Lung (tissue), 12 donors: ENCODE measurements around the gene AGAP1. TPM values are rescaled to one million over a fixed set of nuclear protein-coding genes. Genes with fewer than 3 reads are reported as not detected.
A peak's percentile ranks its signal among the peaks of the same experiment; 100 is the strongest.

Experiments
- ATAC-seq: fragments of 200-7000 bp; cut with Tn5 transposase; one replicate; pipeline ENCODE4 v1.9.1; 2020; ENCODE audit warnings: moderate number of reproducible peaks; ENCODE audit not compliant: insufficient read depth, low FRiP score
- DNase-seq, 3 donors: peaks; one replicate each; pipeline ENCODE4 v3.0.0-alpha.2; 2013 to 2017
- H3K27ac ChIP-seq, 2 donors: one replicate each; pipeline ENCODE4 v1.5.1; 2013; ENCODE audit warnings: mild to moderate bottlenecking in 2 of 2, moderate library complexity in 2 of 2, control low read depth in 1 of 2, inconsistent platforms in 1 of 2, low read depth in 1 of 2, low read length in 1 of 2
- H3K27me3 ChIP-seq, 3 donors: one replicate each; pipeline ENCODE4 v1.5.1; 2013; ENCODE audit warnings: low read length in 2 of 3; ENCODE audit not compliant: control insufficient read depth in 3 of 3, insufficient read depth in 3 of 3
- H3K36me3 ChIP-seq, 4 donors: one replicate each; pipeline ENCODE4 v1.5.1; 2013; ENCODE audit warnings: low read length in 4 of 4, mild to moderate bottlenecking in 1 of 4, moderate library complexity in 1 of 4; ENCODE audit not compliant: control insufficient read depth in 4 of 4, insufficient read depth in 4 of 4
- H3K4me1 ChIP-seq, 5 donors: one replicate each; pipeline ENCODE4 v1.5.1; 2013; ENCODE audit warnings: low read length in 5 of 5, mild to moderate bottlenecking in 2 of 5, moderate library complexity in 1 of 5; ENCODE audit not compliant: control insufficient read depth in 5 of 5, insufficient read depth in 5 of 5
- H3K4me3 ChIP-seq: one replicate; pipeline ENCODE4 v1.5.1; 2013; ENCODE audit warnings: mild to moderate bottlenecking, control low read depth, moderate library complexity
- H3K9ac ChIP-seq, 2 donors: one replicate each; pipeline ENCODE4 v1.5.1; 2013; ENCODE audit warnings: low read length in 2 of 2, control low read depth in 1 of 2; ENCODE audit not compliant: insufficient read depth in 1 of 2
- H3K9me3 ChIP-seq, 4 donors: one replicate each; pipeline ENCODE4 v1.5.1; 2013; ENCODE audit warnings: low read length in 3 of 4, mild to moderate bottlenecking in 1 of 4, moderate library complexity in 1 of 4; ENCODE audit not compliant: control insufficient read depth in 4 of 4, insufficient read depth in 3 of 4
- WGBS, 2 donors: extraction: QIAGEN DNeasy Blood & Tissue Kit; methylation state at CpG; one replicate each; pipeline ENCODE4 v1.1.7; 2013; 5-methylcytosine and 5-hydroxymethylcytosine counted together
- polyA plus RNA-seq, 2 donors: library from polyadenylated mRNA; stranded (reverse); fragments of 200-250 nt; gene quantifications; one replicate each; pipeline ENCODE4 v1.2.1, GENCODE V29; 2013
- total RNA-seq, 2 donors: library from RNA; depleted of rRNA in 1 of 2; stranded (reverse); fragments of >200 nt in 1 of 2; gene quantifications; one replicate each; pipeline ENCODE4 v1.2.1, GENCODE V29; 2014 to 2021
- TF ChIP-seq, protein P1 (sequence below): IDR thresholded peaks from 2 replicates; pipeline ENCODE4 v1.5.1; 2012; ENCODE audit warnings: mild to moderate bottlenecking; ENCODE audit errors: control extremely low read depth, extremely low read depth
- donor health status: control.
- donor health status: control.
- donor health status: Bipolar disorder and iron deficiency.
- donor health status: healthy.
- donor health status: DM: yes; HTN: yes; CAD: no.

AGAP1 gene
- total and polyA plus RNA-seq, 4 donors: 6.6 to 39.4 (median 20.2) TPM

DNA sequence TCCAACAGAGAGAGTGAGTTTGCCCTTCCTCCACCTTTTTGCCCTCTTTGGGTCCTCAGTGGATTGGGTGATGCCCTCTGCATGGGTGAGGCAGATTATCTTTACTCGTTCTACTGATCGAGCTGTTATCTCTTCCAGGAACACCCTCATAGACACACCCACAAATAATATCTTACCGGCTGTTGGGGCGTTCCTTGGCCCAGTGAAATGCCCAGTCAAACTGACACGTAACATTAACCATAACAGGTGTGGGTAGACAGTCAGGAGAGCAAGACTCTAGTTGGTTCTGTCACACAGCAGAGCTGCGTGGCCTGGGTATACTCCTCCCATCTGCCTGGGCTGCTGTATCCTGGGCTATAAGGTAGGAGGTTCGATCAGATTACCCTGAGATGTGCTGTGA, 144.1 kb downstream of the AGAP1 start:
- Histone ChIP-seq H3K36me3 (no peaks in the 10 kb centered on the region), H3K27me3 (no peaks in the 10 kb centered on the region), H3K4me3 (no peak overlapping the region), H3K27ac (no peak overlapping the region), H3K9ac (no peak overlapping the region), H3K9me3 (no peaks in the 10 kb centered on the region), H3K4me1 (peaks cover 6 to 18% (median 14%) of the 10 kb centered on the region in 5 donors)
- 83 to 93% methylated on average over 7 of the region's 7 CpGs for WGBS, 2 donors
- ATAC-seq (no peak), DNase-seq (no peak)
- TF ChIP-seq, protein P1, sequence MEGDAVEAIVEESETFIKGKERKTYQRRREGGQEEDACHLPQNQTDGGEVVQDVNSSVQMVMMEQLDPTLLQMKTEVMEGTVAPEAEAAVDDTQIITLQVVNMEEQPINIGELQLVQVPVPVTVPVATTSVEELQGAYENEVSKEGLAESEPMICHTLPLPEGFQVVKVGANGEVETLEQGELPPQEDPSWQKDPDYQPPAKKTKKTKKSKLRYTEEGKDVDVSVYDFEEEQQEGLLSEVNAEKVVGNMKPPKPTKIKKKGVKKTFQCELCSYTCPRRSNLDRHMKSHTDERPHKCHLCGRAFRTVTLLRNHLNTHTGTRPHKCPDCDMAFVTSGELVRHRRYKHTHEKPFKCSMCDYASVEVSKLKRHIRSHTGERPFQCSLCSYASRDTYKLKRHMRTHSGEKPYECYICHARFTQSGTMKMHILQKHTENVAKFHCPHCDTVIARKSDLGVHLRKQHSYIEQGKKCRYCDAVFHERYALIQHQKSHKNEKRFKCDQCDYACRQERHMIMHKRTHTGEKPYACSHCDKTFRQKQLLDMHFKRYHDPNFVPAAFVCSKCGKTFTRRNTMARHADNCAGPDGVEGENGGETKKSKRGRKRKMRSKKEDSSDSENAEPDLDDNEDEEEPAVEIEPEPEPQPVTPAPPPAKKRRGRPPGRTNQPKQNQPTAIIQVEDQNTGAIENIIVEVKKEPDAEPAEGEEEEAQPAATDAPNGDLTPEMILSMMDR: no peak

DNA sequence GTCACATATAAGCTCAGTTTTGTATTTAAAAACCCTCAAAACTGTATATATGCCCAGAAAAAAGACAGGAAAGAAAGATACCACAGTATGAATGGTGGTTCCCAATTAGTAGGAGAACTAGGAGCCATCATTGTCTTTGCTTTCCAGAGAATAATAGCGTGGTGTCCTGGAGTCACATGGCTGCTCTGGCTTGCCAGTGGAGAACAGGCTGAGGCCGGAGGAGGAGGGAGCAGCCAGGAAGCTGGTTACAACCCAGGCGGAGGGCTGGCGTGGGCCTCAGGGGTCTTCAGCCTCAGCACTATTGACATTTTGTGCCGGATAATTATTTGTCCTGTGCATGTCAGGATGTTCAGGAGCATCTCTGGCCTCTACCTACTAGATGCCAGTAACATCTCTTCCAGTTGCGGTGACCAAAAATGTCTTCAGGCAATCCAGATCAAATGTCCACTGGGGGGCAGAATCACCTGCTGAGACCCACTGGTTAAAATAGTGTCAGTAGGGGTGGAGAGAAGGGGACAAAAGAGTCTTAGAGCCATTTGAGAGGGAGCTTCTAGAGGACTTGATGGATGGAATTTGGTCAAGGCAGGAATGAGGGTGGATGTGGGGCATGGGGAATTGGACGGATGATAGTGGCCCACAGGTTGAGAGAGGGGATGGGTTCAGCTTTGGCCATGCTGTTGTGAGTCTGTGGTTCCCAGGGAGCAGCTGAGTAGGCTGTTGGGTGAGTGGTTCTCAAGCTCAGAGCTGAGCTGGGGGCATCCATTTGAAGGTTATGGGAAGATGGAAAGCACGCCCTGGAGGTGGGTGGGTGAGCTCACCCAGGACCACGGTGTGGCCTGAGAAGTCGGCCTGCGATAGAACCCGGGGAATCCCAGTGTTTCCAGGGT, 144.9 kb downstream of the AGAP1 start:
- Histone ChIP-seq H3K27me3 (no peaks in the 10 kb centered on the region), H3K9me3 (no peaks in the 10 kb centered on the region), H3K27ac (peak overlapping the region; percentile 11 to 75), H3K4me1 (peaks cover 6 to 18% (median 16%) of the 10 kb centered on the region in 5 donors), H3K36me3 (no peaks in the 10 kb centered on the region), H3K9ac (no peak overlapping the region), H3K4me3 (no peak overlapping the region)
- DNase-seq (no peak), ATAC-seq (no peak)
- TF ChIP-seq, protein P1: no peak
- WGBS, 2 donors: 78 to 88% methylated on average over 12 of the region's 12 CpGs

DNA sequence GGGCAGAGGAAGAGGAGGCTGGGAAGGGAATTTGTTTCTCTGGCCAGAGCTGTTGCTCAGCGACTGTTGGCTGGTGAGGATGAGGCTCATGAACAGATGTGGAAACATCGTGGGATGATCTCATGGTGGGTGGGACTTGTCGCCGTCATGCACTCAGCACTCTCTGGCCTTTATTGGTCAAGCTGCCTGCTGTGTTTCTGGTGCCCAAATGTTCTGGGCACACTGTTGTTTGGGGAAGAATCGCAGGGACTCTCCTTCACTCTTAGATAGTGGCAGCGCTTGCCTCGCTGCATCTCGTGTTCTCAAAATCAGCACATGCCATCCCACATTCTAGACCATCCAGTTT, 145.6 kb downstream of the AGAP1 start:
- peak overlapping the region; percentile 51 to 75 for H3K27ac ChIP-seq
- DNase-seq: peak; percentile 64 to 79 (median 74)
- WGBS, 2 donors: 54 to 65% methylated on average over 8 of the region's 8 CpGs

More for the DNA sequence above, 145.6 kb downstream of the AGAP1 start:
- Histone ChIP-seq H3K36me3 (no peaks in the 10 kb centered on the region), H3K27me3 (no peaks in the 10 kb centered on the region), H3K4me1 (peaks cover 10 to 20% (median 16%) of the 10 kb centered on the region in 5 donors), H3K4me3 (no peak overlapping the region), H3K9ac (no peak overlapping the region), H3K9me3 (no peaks in the 10 kb centered on the region)
- TF ChIP-seq, protein P1: no peak
- no peak for ATAC-seq
